DOHH2 (cell line): ENCODE measurements around the gene EEF2.

Source experiments
- CTCF ChIP-seq: fragments of 200-600 bp; sonication (generic); IDR thresholded peaks from one replicate; pipeline ENCODE4 v1.5.1; 2014; ENCODE audit warnings: antibody characterized with exemption, mild to moderate bottlenecking, low read depth, low read length; ENCODE audit not compliant: poor library complexity, severe bottlenecking
- EZH2phosphoT487 ChIP-seq: fragments of 200-600 bp; sonication (generic); IDR thresholded peaks from 2 replicates; pipeline ENCODE4 v1.6.1; 2017; ENCODE audit warnings: borderline replicate concordance, mild to moderate bottlenecking, antibody characterized with exemption, low read length, moderate library complexity, mixed read lengths

- TF ChIP-seq CTCF: no peak
- TF ChIP-seq EZH2phosphoT487: no peak
Observed at GRCh38 chr19:4010808-4011110, 25.5 kb upstream of the EEF2 start.
